GM12872 (cell line): ENCODE data around the gene C16orf74.

ENCODE experiments used
- TF ChIP-seq, protein P1 (sequence below): IDR thresholded peaks from 3 replicates; pipeline ENCODE4 v1.5.1; 2011; ENCODE audit warnings: low read depth, mild to moderate bottlenecking, low read length, moderate library complexity; ENCODE audit not compliant: insufficient read depth

C16orf74 gene

DNA sequence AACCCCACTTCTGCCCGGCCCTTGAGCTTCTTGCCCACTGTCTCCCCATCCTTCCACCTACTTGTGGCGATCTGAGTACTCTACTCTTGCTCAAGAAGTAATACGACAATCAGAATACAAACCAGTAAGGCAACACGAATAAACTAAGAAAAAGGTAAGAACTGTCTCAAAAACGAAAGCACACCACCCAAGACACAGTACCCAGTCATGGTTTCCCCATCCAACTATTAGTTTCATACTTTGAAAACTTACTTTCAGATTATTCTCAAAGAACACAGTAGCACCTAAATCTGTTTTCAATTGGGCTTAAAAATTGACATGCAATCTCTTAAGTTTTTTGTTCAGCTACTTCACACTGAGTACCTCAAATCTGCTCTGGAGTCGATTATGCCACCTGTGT lies 76.1 kb downstream of the C16orf74 start:
- TF ChIP-seq, protein P1, sequence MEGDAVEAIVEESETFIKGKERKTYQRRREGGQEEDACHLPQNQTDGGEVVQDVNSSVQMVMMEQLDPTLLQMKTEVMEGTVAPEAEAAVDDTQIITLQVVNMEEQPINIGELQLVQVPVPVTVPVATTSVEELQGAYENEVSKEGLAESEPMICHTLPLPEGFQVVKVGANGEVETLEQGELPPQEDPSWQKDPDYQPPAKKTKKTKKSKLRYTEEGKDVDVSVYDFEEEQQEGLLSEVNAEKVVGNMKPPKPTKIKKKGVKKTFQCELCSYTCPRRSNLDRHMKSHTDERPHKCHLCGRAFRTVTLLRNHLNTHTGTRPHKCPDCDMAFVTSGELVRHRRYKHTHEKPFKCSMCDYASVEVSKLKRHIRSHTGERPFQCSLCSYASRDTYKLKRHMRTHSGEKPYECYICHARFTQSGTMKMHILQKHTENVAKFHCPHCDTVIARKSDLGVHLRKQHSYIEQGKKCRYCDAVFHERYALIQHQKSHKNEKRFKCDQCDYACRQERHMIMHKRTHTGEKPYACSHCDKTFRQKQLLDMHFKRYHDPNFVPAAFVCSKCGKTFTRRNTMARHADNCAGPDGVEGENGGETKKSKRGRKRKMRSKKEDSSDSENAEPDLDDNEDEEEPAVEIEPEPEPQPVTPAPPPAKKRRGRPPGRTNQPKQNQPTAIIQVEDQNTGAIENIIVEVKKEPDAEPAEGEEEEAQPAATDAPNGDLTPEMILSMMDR, result no peak

DNA sequence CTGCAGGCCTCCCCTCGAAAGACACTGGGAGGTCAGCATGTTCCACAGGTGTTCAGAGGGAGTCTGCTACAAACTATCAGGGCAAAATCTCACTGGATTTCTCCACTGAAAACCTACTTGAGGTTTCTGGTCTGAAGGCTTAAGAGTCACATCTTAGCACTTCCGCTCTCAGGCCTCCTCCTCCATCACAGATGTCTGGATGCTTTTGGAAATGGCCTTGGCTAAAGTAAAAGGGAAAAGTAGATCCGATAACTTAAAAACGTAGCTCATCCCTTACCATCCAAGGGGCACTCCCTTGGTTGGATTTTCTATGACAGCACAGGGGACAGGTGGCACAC lies 76.5 kb downstream of the C16orf74 start:
- TF ChIP-seq, protein P1, result no peak

DNA sequence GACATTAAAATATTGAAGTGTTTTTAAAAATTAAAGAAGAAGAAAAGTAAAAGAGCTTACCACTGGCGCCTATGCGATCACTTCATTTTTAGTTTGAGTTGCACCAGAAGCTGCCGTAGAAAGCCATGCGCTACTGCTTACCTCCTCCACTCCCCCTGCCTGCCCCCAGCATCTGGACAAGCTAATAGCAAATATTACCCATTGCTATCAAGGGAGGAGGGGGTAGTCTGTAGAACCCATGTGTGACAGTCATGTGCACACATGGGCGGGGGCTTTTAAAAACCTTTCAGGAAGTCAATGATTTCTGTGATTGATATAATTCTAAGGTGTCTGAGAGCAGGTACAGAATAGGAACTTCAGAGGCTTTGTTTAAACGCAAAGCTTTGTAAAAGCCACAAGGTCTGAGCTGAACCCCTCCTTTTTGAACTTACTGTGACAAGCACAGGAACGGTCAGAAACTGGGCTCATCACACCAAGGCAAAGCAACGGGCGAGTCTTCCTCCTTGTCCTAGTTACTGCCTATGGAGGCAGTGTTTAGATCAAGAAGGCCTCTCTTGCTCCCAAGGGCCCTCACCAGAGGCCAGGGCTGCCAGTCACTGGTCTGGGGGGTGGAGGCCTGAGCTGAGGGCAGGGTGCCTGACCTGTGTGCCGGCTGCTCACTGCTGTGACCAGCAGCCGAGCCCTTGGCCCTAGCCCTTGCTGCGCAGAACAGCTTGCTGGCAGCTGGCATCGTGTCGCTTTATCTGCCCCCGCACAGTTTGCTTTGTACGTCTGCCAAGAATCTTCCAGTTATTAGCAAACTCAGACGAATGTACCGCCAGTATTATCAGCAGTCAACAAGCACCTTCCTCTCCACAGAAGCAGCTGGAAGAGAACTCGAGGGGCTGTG lies 77.1 kb downstream of the C16orf74 start:
- TF ChIP-seq, protein P1, result no peak

DNA sequence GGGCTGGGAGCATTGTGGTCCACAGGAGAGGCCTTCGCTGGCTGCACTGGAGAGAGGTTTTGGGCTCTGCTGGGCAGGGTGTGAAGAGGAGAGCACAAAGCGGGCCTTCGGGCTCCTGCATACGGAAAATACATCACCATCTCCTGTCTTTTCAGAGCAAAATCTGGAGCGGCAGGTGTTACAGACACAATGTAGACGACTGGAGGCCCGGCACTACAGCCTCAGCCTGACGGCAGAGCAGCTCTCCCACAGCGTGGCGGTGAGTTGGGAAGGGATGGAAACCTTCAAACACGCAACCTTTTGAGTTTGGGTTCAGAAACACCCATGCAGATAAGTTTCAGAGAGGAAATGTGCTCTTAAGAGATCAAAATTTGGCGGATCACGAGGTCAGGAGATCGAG lies 80.1 kb downstream of the C16orf74 start:
- TF ChIP-seq, protein P1, result no peak

DNA sequence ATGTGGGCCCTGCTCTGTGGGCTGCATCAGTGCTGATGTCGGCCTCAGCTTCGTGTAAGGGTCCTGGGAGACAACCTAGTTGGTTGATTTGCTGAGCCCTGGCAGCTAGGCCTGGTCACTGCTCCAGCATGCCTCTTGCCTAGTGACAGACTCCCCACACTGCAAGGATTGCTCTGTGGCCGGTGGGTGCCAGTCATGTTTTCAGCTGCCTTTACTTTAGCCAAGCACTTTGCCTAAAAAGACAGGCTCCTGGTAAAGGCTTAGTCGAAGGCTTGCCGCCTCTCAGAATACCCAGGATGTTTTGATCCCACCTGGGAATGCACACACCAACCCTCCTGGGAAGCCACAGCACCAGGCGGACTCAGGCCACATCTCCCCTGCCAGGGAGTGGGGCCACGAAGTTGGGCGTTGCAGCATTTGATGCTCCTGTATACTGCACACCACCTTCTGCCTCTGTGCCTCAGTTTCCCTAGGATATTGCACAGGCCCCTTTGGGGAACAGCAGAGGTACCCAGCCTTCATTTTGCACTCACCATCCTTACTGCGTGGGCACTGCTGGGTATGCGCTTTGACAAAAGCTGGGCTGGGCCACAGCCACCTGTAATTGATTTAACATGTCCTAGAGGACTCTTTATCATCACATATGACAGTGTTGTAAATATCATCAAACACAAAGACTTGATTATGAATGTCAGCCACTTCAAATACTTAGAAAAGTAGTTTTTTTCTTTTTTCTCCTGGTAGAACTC lies 82.0 kb downstream of the C16orf74 start:
- TF ChIP-seq, protein P1, result no peak

DNA sequence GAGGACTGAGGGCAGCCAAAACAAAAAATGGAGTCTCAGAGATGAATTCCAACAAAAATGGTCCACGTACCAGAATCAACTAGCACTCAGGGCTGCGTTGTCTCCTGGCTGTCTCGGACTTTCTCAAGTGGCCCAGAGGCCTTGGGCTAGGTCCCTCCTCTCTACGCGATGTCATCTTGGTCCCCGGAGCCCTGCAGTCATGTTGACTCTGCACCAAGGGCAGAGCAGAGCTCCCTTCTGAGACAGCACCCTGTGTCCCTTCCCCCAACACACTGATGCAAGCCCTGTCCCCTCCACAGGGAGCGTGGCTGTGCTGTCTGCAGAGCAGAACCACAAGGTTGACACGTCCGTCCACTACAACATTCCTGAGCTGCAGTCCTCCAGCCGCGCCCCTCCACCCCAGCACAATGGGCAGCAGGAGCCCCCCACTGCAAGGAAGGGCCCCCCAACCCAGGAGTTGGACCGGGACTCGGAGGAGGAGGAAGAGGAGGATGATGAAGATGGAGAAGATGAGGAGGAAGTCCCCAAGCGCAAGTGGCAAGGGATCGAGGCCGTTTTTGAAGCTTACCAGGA lies 83.0 kb downstream of the C16orf74 start:
- TF ChIP-seq, protein P1, result no peak

DNA sequence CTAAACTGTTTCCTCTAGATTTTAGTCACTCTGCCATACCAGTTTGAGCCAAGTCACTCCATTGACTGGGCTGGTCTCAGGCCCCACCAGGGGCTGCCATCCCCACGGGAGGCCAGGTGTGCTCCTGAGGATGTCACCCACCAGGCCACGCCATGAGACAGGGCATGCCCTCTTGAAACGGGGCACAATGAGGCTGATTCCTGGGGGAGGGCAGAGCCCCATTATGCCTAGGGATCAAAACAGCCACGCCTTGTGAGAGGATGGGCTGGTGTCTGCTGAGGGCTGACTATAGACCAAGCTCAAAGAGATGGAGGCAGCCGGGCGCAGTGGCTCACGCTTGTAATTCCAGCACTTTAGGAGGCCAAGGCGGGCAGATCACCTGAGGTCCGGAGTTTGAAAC lies 83.6 kb downstream of the C16orf74 start:
- TF ChIP-seq, protein P1, result no peak
